Endodermal cell (in vitro differentiated cells): ENCODE data around the gene AUTS2. TPM values are rescaled to one million over a fixed set of nuclear protein-coding genes. Genes with fewer than 3 reads are reported as not detected.

Source experiments
- DNase-seq: peaks from one replicate; pipeline ENCODE4 v3.0.0-alpha.2; 2017
- H3K27ac ChIP-seq: 2 replicates; pipeline ENCODE4 v1.5.1; 2013; ENCODE audit warnings: mild to moderate bottlenecking, low read depth, low read length, moderate library complexity
- H3K27me3 ChIP-seq: 2 replicates; pipeline ENCODE4 v1.6.1; 2013; ENCODE audit warnings: mild to moderate bottlenecking, low read length, moderate library complexity; ENCODE audit not compliant: insufficient read depth, control insufficient read depth, poor library complexity, severe bottlenecking
- H3K36me3 ChIP-seq: 2 replicates; pipeline ENCODE4 v1.7.0; 2013; ENCODE audit warnings: mild to moderate bottlenecking, low read length, moderate library complexity; ENCODE audit not compliant: control insufficient read depth, insufficient read depth
- H3K4me1 ChIP-seq: one replicate; pipeline ENCODE4 v1.7.0; 2013; ENCODE audit warnings: low read length; ENCODE audit not compliant: control insufficient read depth, insufficient read depth
- H3K4me3 ChIP-seq: 2 replicates; pipeline ENCODE4 v1.5.1; 2013; ENCODE audit warnings: mild to moderate bottlenecking, low read length, moderate library complexity
- H3K9ac ChIP-seq: 2 replicates; pipeline ENCODE4 v1.6.1; 2013; ENCODE audit warnings: mild to moderate bottlenecking, low read length, moderate library complexity; ENCODE audit not compliant: poor library complexity, severe bottlenecking; ENCODE audit errors: extremely low read depth
- H3K9me3 ChIP-seq: 2 replicates; pipeline ENCODE4 v1.6.1; 2013; ENCODE audit warnings: mild to moderate bottlenecking, low read length, moderate library complexity; ENCODE audit not compliant: control insufficient read depth
- H3K27ac Mint-ChIP-seq: 2 replicates; pipeline ENCODE4 v1.8.0; 2020; ENCODE audit warnings: mixed read lengths
- H3K27me3 Mint-ChIP-seq: 2 replicates; pipeline ENCODE4 v1.8.0; 2021; ENCODE audit warnings: mild to moderate bottlenecking, mixed read lengths; ENCODE audit not compliant: insufficient read depth
- H3K36me3 Mint-ChIP-seq: 2 replicates; pipeline ENCODE4 v1.8.0; 2020; ENCODE audit warnings: low read depth, mixed read lengths
- H3K4me1 Mint-ChIP-seq: 2 replicates; pipeline ENCODE4 v1.8.0; 2020; ENCODE audit warnings: mixed read lengths
- H3K4me3 Mint-ChIP-seq: 2 replicates; pipeline ENCODE4 v1.8.0; 2020; ENCODE audit warnings: mild to moderate bottlenecking, moderate library complexity, mixed read lengths
- H3K9me3 Mint-ChIP-seq: 2 replicates; pipeline ENCODE4 v1.8.0; 2020; ENCODE audit warnings: mild to moderate bottlenecking, mixed read lengths
- WGBS, 2 experiments: methylation state at CpG; one replicate each; pipeline versions ENCODE4 v1.1.5 to v1.1.7; 2013; ENCODE audit warnings: missing lambda C conversion rate in 2 of 2, mixed read lengths in 1 of 2; ENCODE audit not compliant: insufficient coverage in 1 of 2, insufficient read length in 1 of 2; 5-methylcytosine and 5-hydroxymethylcytosine counted together
- total RNA-seq, 2 donors: library from RNA; stranded (reverse); fragmentation: NEBNext Ultra II Directional in 1 of 2; extraction: Animal tissue kit (Norgen Biotek cat#: 25700) in 1 of 2; gene quantifications; 2 replicates in 1 of 2; 3 replicates in 1 of 2; pipeline ENCODE4 v1.2.1, GENCODE V29; 2021
- TF ChIP-seq, protein P1 (sequence below): fragments of 200-600 bp; sonication (generic); conservative IDR thresholded peaks from 2 replicates; pipeline ENCODE4 v1.5.0; 2021; ENCODE audit warnings: antibody characterized with exemption, mild to moderate bottlenecking

The AUTS2 gene
- total RNA-seq, 2 donors from 2014 or later = 76.8 to 106 TPM

DNA sequence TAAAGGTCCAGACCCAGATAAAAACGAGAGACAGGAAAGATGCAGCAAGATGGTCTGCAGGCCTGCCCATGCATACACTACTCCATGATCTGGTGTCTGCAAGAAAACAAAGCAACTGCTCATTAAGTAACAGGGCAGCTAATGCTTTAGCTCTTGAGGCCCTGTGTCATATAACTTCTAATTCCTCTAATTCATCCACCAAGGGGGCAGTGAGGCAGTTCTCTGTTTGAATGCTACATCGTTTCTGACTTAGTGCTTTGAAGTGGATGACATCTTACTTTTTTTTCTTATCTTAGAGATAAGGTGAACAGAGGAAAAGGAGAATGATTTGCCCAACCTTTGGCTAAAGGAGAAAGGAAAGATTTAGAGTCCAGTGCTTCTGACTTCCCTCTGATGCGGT lies 619.7 kb downstream of the AUTS2 start:
- WGBS, 2 experiments = 70 to 98% methylated on average over 2 to 3 of the region's 3 CpGs
- Histone ChIP-seq H3K27me3 (no peaks in the 10 kb centered on the region), H3K4me1 (peaks cover 8% of the 10 kb centered on the region), H3K9me3 (no peaks in the 10 kb centered on the region), H3K36me3 (no peaks in the 10 kb centered on the region), H3K9ac (no peak overlapping the region), H3K27ac (no peak overlapping the region), H3K4me3 (no peak overlapping the region)
- TF ChIP-seq, protein P1, sequence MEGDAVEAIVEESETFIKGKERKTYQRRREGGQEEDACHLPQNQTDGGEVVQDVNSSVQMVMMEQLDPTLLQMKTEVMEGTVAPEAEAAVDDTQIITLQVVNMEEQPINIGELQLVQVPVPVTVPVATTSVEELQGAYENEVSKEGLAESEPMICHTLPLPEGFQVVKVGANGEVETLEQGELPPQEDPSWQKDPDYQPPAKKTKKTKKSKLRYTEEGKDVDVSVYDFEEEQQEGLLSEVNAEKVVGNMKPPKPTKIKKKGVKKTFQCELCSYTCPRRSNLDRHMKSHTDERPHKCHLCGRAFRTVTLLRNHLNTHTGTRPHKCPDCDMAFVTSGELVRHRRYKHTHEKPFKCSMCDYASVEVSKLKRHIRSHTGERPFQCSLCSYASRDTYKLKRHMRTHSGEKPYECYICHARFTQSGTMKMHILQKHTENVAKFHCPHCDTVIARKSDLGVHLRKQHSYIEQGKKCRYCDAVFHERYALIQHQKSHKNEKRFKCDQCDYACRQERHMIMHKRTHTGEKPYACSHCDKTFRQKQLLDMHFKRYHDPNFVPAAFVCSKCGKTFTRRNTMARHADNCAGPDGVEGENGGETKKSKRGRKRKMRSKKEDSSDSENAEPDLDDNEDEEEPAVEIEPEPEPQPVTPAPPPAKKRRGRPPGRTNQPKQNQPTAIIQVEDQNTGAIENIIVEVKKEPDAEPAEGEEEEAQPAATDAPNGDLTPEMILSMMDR = no peak
- no peaks in the 10 kb centered on the region for H3K36me3 Mint-ChIP-seq
- H3K4me3 Mint-ChIP-seq = no peak overlapping the region
- H3K27me3 Mint-ChIP-seq = no peaks in the 10 kb centered on the region
- no peak for DNase-seq
- peaks cover 20% of the 10 kb centered on the region for H3K4me1 Mint-ChIP-seq
- H3K27ac Mint-ChIP-seq = no peak overlapping the region
- no peaks in the 10 kb centered on the region for H3K9me3 Mint-ChIP-seq

DNA sequence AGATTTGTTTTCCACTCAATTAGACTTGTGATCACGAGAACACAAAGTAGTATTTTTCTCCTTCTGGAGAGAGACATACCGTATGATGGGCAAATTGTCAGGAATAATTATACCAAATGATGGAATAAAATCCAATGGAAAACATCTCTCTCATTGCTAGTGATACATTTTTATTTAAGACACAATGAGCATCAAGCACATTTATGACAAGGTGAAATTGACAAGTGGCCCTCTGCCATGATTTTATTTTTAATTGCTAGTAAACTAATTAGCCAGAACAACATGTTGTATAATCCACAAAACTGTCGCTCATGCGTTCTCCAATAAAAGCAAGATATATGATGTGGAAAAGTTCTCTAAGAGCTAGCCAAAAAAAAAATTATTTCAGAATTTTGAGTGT lies 620.8 kb downstream of the AUTS2 start:
- Histone ChIP-seq H3K9ac (no peak overlapping the region), H3K9me3 (no peaks in the 10 kb centered on the region), H3K27ac (no peak overlapping the region), H3K27me3 (no peaks in the 10 kb centered on the region), H3K4me1 (peaks cover 8% of the 10 kb centered on the region), H3K36me3 (no peaks in the 10 kb centered on the region), H3K4me3 (no peak overlapping the region)
- TF ChIP-seq, protein P1 = no peak
- no peak overlapping the region for H3K27ac Mint-ChIP-seq
- H3K4me3 Mint-ChIP-seq = no peak overlapping the region
- WGBS, 2 experiments = 96% methylated on average over 4 of the region's 4 CpGs; no CpG with 5 or more reads in 1 of the 2 experiments
- H3K27me3 Mint-ChIP-seq = no peaks in the 10 kb centered on the region
- no peaks in the 10 kb centered on the region for H3K36me3 Mint-ChIP-seq
- no peak for DNase-seq
- no peaks in the 10 kb centered on the region for H3K9me3 Mint-ChIP-seq
- peaks cover 20% of the 10 kb centered on the region for H3K4me1 Mint-ChIP-seq

DNA sequence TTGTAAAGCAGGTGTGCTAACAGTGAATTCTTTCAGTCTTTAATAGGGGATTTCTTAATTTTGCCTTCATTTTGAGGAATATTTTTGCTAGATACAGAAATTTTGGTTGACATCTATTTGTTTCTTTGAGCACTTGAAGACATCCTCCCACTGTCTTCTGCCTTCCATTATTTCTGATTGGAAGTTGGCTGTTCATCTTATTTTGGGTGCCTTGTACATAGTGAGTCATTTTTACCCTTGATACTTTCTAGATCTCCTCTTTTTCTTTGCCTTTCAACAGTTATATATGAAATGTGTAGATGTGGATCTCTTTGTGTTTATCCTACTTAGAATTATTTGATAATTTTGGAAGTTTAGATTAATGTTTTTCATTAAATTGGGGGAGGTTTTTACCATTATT lies 631.0 kb downstream of the AUTS2 start:
- Mint-ChIP-seq H3K9me3 (peaks cover 25% of the 10 kb centered on the region), H3K27ac (no peak overlapping the region), H3K4me1 (no peaks in the 10 kb centered on the region), H3K27me3 (no peaks in the 10 kb centered on the region), H3K4me3 (no peak overlapping the region), H3K36me3 (peaks cover 23% of the 10 kb centered on the region)
- TF ChIP-seq, protein P1 = no peak
- H3K27me3 ChIP-seq = no peaks in the 10 kb centered on the region
- H3K4me1 ChIP-seq = no peaks in the 10 kb centered on the region
- no peak for DNase-seq
- H3K27ac ChIP-seq = no peak overlapping the region
- H3K4me3 ChIP-seq = no peak overlapping the region
- H3K9ac ChIP-seq = no peak overlapping the region
- H3K36me3 ChIP-seq = no peaks in the 10 kb centered on the region
- peaks cover 26% of the 10 kb centered on the region for H3K9me3 ChIP-seq
